Upper lobe of left lung (tissue), 4 donors: ENCODE results near the gene CCDC7.

Experiments
- CTCF ChIP-seq, 6 experiments: fragments of 450-650 bp in 4 of 6; fragments of 200-600 bp in 2 of 6; sonication (generic) in 2 of 6; IDR thresholded peaks; one replicate each; pipeline ENCODE4 v1.5.1; 2016 to 2019; ENCODE audit warnings: antibody characterized with exemption in 6 of 6
- POLR2A ChIP-seq, 4 donors: fragments of 450-650 bp; IDR thresholded peaks; one replicate each; pipeline ENCODE4 v1.5.1; 2016 to 2017; ENCODE audit warnings: antibody characterized with exemption in 4 of 4, mild to moderate bottlenecking in 2 of 4
- POLR2AphosphoS5 ChIP-seq, 2 donors: sonication (generic); formaldehyde crosslinking; IDR thresholded peaks; one replicate each; pipeline ENCODE4 v1.5.1; 2017; ENCODE audit warnings: antibody characterized with exemption in 2 of 2

- TF ChIP-seq POLR2A (IDR thresholded peaks at IDR 0.05) (no peak), CTCF (IDR thresholded peaks at IDR 0.05) (no peak), POLR2AphosphoS5 (IDR thresholded peaks at IDR 0.05) (no peak)
These were observed 35.4 kb upstream of the CCDC7 start for GRCh38 chr10:32410569-32410968.
